ENCODE data around the gene PCDH12. TPM values are rescaled to one million over a fixed set of nuclear protein-coding genes. Genes with fewer than 3 reads are reported as not detected.
"Not testable (repeated sequence)": the region's sequence is repeated elsewhere in the genome, so short reads cannot be mapped to it uniquely, and the experiment has no call there.

PCDH12 gene
- total RNA-seq, 1 experiment from 2014 or later, result 0.14 TPM

DNA sequence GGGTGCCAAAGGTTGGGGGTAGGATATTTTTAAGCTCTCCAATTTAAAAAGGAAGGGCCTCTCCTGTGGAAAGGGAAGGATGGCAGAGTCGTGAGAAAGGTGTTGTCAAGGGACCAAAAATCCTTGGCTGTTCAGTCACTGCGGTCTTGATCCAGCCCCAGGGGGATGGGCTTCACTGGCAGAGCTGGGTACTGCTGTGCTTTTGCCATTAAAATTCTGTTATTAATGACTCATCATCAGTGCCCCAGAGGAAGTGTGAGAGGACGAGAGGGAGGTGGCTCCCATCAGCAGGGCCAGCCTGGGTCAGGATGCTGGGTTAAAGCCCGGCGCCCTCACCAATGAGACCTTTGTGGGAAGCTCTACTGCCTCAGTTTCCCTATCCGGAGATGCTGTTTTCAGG lies 16.7 kb downstream of the PCDH12 start:
- no peak for DNase-seq (ENCODE audit: low read depth)

DNA sequence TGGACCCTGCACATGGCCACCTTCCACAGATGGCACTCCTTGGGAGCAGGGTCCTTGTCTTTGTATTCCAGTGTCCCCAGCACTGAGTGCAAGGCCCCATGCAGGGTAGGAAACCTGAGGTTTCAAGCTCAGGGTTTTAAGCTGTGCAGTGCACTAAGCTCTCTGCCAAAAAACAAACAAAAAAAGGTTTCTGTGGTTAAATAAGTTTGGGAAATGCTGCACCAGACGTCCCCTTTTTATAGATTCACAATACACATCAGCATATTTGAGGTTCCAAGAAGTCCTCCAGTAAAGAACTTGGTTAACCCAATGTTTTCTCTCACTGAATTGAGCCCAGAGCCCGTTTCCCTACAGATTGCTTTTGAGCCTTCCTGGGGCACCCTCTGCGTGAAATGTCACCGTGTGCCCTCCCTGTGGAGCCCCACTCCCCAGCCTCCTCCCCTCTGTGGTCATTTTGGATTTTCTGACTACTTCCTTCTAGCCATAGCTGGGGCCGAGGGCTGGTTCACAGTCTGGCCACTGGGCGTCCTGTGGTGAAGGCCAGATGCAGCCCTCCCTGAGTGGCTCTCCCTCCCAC lies 17.2 kb downstream of the PCDH12 start:
- no peak for DNase-seq (ENCODE audit: low read depth)

DNA sequence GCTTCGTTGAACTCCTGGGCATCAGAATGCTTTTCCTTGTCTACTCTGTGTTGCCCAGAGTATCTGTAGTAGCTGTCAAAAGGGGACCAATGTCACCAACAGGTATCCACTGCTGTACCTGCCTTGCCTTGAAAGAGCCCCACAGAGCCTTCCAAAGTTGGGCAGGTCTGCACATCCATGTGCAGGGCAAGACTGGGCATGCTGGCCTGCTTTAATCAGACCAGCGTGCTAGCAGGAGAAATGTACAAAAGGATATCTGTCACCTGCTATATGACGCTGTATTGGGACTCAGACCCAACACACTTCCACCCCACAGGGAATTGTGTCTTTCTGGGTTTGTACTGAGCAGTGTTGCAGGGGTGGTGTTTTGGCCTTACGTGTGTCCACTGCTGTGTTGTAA lies 22.5 kb downstream of the PCDH12 start:
- DNase-seq (ENCODE audit: low read depth), result no peak

DNA sequence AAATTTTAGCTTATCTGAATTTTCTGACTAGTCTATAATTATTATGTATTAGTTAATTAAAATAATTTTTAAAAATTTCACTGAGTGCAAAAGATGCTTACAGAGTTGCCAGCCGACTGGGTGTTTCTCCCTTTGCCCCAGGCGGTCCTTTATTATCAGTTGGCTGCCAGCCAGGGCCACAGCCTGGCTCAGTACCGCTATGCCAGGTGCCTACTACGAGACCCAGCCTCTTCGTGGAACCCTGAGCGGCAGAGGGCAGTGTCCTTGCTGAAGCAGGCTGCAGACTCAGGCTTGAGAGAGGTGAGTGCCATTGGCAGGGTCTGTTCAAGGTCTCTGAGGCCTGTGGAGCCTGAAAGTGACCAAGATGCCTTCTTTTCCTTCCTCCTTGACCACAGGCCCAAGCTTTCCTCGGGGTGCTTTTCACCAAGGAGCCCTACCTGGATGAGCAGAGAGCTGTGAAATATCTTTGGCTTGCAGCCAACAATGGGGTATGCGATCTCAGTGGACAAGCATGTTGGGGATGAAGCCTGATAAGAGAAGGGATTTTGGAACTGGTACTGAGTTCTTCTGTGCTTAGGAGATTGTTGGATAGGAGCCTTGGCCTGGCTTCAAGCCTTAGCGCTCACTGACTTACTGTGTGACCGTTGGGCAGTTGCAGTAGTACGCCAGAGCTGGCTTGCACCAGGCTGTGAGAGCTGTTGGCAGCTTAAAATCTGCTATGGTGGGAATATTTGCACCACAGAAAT lies 23.7 kb downstream of the PCDH12 start:
- DNase-seq (ENCODE audit: low read depth), result no peak

DNA sequence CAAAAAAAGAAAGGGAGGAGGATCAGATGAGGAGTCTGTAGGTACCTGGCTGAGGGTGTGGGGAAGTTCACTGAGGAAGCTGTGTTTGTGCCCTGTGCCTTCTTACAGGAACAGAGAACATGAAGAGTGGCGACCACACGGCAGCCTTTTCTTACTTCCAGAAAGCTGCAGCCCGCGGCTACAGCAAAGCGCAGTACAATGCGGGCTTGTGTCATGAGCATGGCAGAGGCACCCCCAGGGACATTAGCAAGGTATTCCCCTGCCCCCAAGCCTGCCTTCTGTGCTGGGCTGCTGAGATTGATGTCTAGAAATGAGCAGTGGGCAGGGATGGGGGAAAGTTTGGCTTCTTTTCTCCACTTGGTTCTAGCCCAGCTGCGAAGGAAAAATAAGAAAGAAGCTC lies 24.9 kb downstream of the PCDH12 start:
- no peak for DNase-seq (ENCODE audit: low read depth)

- DNase-seq (ENCODE audit: low read depth), result no peak
These were observed 26.3 kb downstream of the PCDH12 start for GRCh38 chr5:141931694-141932093.

GRCh38 chr5:141929398-141930058 lies 28.5 kb downstream of the PCDH12 start:
- no peak for DNase-seq (ENCODE audit: low read depth)

GRCh38 chr5:141928051-141928450 lies 30.0 kb downstream of the PCDH12 start:
- no peak for DNase-seq (ENCODE audit: low read depth)

- no peak for DNase-seq (ENCODE audit: low read depth)
These were observed 31.6 kb downstream of the PCDH12 start for GRCh38 chr5:141926434-141926833.

DNA sequence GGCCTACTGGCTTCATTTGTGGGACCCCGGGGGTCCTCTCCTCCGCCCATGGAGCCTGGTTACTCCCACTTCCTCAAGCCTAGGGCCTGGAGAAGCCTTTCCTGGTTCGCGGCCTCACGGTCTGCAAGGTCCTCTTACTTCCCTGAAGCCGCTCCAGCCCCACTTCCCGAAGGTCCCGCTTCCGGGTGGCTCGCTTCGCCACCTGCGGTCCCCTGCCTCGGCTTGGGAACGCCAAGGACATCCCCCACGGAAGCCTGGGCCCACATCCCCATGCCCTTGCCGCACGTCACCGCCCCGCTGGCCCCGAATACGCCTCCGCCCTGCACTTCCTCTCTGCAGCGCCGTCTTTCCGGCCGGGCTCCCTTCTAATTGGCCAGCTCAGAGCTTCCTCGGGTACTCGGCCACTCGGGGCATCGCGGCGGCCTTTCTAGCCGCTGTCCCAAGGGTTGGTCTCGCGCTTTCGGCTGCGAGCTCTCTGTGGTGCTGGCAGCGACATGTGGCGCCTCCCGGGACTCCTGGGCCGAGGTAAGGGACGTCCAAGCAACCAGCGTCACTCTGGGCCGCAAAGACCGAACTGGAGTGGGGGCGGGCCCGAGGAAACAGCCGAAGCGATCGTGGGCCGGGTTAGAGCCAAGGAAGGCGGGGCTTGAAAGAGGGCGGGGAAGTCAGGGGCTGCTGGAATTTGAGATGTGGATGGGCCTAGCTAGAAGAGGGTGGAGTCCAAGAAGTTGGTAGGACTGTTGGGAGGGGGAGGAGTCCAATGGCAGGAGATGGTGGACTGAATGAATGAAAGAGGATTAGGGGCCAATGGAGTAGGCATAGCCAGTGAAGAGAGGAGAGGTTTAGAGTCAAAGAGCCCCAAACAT lies 34.3 kb downstream of the PCDH12 start, which contains the start of gene DELE1:
Gene DELE1, plus strand, starts transcription at position 424 of the 866 bp plus-strand sequence. Its CDS starts 71 bp downstream, at position 495.
- DNase-seq (ENCODE audit: low read depth), result peak; percentile 95

DNA sequence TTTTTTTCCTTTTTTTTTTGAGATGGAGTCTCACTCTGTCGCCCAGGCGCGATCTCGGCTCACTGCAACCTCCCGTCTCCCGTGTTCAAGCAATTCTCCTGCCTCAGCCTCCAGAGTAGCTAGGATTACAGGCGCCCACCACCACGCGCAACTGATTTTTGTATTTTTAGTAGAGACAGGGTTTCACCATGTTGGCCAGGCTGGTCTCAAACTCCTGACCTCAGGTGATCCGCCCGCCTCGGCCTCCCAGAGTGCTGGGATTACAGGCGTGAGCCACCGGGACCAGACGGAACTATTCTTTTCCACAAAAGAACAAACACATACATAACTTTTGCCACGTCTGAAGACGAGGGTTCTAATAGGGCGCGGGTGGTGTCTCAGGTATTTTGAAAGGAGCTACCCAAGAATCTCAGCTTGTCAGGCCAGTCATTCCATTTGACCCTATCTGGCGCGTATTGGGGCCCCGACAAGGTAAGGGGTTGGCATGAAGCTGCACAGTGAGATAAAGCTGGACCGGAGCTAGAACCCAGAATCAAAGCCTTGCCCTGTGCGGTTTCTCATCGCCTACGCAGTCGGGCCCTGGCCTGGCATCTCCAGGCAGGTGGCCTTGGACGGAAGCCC lies 35.1 kb downstream of the PCDH12 start:
- not testable (repeated sequence) for DNase-seq (ENCODE audit: low read depth)

DNA sequence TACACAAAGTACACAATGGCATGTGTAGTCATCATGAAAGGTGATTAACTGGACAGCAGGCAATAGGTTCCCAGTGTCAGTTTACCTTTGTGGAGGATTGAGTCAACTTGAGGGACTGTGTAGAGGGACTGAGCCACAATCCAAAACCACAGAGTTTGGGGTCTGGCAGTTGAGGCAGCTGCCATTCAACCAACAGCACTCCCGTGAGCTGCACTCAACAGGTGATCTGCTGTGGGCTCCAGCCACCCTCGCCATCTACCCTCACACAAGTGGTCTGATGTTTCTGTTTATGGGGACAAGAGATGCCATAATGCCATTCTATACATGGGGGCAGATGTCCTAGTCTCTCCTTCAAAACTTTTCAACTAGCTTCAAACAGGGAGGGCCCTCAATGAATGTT lies 37.2 kb downstream of the PCDH12 start:
- no peak for DNase-seq (ENCODE audit: low read depth)

GRCh38 chr5:141919218-141920119 lies 38.5 kb downstream of the PCDH12 start:
- no peak for DNase-seq (ENCODE audit: low read depth)

DNA sequence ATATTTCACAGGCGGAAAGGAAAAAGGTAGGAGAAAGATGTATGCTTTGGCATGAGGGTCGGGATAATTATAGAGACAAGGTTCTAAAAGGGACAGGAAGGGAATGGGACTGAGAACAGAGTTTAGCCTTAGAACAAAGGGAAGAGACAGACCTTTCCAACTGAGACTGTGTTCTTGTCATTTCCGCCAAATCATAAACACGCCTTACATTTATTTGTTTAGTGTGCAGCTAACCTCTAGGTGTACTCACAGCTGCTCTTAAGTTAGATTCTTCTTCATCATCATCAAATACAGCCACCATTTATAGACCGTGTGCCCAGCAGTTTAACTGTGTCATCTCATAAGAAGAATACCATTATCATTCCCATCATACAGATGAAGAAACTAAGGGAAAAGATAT lies 40.2 kb downstream of the PCDH12 start:
- DNase-seq (ENCODE audit: low read depth), result no peak

DNA sequence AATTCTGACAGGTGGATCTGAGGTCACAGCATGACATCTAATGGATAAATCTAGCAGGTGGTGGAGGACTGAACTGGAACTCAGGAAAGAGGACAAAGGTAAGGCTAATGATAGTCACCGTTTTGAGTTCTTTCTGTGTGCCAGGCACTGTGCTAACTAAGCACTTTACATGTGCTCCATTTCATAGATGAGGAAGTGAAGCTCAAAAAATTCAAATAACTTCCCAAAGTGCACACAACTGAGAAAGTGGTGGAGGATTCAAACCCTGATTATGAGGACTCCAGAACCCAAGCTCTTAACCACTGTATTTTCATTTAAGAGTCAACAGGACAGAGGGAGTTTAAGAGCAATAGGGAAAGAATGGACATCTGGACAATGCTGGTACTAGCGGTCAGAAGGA lies 41.5 kb downstream of the PCDH12 start:
- DNase-seq (ENCODE audit: low read depth), result no peak

GRCh38 chr5:141915881-141916336 lies 42.1 kb downstream of the PCDH12 start:
- DNase-seq (ENCODE audit: low read depth), result no peak

GRCh38 chr5:141914797-141915196 lies 43.2 kb downstream of the PCDH12 start:
- no peak for DNase-seq (ENCODE audit: low read depth)

- no peak for DNase-seq (ENCODE audit: low read depth)
These were observed 43.7 kb downstream of the PCDH12 start for GRCh38 chr5:141914199-141914743.

DNA sequence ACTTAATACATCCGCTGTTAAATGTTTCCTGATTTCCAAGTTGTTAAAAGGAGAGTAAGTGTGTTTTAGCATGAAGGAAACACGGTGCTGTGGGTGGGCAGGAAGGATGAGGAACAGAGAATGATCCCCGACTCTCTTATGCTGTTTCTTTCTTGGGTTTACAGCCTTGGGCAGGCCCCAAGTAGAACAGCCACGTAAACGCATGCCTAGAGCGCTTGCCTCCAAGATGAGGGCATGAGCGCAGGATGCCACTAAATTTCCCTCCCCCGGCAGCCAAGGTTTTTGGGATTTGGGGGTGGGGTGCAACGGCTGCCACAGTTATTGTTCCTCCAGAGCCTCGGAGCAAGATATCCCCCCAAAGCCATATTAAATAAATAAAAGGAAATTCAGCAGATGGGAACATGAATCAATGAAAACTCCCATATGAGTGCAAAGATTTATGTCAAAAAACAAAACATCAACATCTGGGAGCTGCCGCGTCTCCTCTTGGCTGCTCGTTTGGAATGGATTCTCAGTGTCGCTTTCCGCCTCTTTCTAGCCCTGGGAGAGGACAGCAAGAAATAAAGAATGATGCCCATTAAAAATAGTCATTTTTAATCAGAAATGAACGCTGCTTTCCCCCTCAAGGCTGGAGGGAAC lies 44.3 kb downstream of the PCDH12 start:
- DNase-seq (ENCODE audit: low read depth), result no peak

Measured in HT1080 (cell line).